HCEC 1CT (cell line): Measurements from ENCODE around the gene PDE11A.
A peak's percentile ranks its signal among the peaks of the same experiment; 100 is the strongest.

ENCODE experiments used
- DNase-seq: peaks from one replicate; pipeline ENCODE4 v3.0.0-alpha.2; 2017

The PDE11A gene

DNA sequence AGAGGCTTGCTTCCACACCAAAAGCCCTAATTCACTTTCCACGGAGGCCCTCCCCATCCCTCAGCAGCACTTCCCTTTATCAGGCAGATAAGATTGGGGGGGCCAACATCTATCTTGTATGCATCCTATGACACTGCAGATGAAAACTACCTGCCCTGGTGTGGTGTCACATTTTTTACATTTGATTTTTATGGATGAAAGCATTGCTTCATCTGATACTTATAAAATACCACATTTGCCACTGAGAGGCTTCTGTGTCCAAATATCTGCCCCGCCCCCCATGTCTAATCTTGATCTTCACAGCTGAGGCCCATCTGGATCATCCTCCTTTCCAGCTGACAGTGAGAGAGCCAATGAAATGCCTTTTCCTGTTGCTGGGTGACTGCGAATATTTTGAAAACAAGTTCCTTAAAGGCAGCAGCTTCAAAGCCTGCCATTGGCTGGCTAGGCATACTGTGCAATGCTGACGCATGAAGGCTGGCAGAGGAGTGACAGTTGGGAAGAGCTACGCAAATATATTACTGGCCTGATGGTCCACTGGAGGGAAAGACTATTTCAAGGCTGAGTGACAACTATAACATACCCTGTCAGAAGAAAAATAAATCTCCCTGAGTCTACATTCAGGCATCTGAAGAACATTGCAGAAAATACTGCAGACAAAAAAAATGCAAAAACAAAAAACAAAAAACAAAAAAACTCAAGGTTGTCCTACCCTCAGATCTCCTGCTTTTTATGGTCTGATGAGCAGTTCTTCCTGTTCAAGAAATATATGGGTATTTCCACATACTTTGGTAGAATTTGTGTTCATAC is 318.7 kb downstream of the PDE11A start:
- DNase-seq = peak; percentile 70

- DNase-seq = no peak
Observed at GRCh38 chr2:177748360-177748759, 324.2 kb downstream of the PDE11A start.

DNA sequence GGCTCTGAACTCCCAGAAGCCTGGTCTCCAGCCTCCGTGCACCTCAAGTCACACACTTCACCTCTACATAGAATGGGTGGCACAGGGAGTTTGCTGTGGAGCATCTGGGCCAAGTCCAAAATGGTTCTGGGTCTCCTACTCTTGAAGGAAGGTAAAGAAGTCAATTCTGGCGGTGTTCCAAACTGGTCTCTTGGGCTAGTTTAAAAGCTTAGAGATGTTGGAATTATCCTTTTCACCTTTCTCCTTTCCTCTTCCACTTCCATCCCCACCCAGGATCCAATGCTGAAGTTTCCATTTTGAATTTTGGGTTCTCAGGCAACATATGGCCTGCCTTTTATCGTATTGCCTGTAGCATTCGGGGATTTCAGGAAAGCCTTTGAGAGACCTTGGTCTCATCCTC is 325.2 kb downstream of the PDE11A start:
- DNase-seq = no peak

DNA sequence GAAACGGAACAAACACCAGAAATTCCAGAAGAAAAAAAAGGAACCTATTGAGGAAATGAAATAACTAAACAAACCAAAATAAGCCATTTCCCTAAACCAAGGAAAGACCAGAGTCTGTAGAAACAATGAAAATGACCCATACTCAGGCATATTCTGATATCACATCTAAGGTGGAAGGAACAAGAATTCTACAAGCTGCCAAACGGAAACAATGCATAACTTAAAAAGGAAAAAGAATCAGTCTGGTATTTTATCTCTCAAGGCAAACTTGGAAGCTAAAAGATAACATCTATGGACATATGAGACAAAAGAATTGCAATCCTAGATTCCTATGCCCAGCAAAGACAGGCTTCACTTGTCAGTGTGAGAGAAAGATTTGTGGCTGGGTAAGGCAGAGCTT is 326.2 kb downstream of the PDE11A start:
- DNase-seq = no peak

DNA sequence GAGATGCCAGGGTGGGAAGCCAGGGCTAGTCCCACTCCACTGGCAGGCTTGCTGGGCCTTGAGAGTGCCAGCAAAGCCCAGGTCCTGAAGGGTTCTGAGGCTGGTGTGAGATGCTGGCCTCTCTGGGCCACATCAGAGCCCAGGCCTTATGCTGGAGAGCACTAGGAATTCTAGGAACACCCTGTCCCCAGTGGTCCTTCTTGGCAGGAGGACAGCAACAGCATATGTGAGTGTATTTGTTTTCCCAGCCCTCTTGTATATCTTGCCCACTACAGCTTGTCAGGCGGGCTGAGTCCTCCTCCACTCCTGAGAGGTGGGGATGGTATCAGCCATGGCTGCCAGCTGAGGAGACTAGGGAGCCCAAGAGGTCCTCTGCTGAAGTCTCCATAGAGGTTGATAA is 327.0 kb downstream of the PDE11A start:
- no peak for DNase-seq

- DNase-seq = no peak
Observed at GRCh38 chr2:177742851-177743250, 329.7 kb downstream of the PDE11A start.

- DNase-seq = no peak
Observed at GRCh38 chr2:177741866-177742265, 330.7 kb downstream of the PDE11A start.

DNA sequence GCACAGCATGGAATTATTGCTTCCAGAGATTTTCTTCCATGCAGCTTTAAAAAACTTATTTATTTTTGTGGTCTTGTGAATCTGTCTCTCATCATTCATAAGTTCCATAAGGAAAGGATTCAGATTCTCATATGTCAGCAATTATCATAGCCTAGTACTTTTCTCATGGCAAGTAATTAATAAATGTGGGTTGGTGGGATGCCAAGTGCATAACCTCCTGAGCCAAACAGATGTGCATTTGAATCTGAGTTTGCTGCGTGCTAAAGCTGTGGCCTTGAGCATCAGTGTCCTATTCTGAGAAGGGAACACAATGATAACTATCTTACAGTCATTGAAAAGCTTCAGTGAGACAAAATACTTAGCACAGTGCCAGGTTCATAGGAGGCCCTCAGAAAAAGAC is 331.9 kb downstream of the PDE11A start:
- no peak for DNase-seq

- DNase-seq = no peak
Observed at GRCh38 chr2:177738461-177739235, 333.9 kb downstream of the PDE11A start.

GRCh38 chr2:177735318-177735803 is 337.2 kb downstream of the PDE11A start:
- no peak for DNase-seq

GRCh38 chr2:177733322-177733855 is 339.2 kb downstream of the PDE11A start:
- no peak for DNase-seq

- DNase-seq = no peak
Observed at GRCh38 chr2:177731384-177731783, 341.2 kb downstream of the PDE11A start.

DNA sequence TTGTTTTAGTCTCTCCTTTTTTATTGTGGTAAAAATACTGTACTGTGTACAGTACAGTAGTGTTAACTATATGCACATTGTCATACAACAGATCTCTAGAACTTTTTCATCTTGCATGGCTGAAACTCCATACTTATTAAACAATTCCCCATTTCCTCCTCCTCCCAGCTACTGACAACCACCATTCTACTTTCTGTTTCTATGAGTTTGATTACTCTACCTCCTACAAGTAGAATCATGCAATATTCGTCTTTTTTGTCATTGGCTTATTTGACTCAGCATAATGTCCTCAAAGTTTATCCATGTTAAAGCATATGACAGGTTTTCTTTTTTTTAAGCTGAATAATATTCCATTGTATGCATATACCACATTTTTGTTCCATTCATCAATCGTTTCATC is 341.8 kb downstream of the PDE11A start:
- no peak for DNase-seq

- no peak for DNase-seq
Observed at GRCh38 chr2:177730363-177730762, 342.2 kb downstream of the PDE11A start.

- no peak for DNase-seq
Observed at GRCh38 chr2:177728920-177729319, 343.7 kb downstream of the PDE11A start.

DNA sequence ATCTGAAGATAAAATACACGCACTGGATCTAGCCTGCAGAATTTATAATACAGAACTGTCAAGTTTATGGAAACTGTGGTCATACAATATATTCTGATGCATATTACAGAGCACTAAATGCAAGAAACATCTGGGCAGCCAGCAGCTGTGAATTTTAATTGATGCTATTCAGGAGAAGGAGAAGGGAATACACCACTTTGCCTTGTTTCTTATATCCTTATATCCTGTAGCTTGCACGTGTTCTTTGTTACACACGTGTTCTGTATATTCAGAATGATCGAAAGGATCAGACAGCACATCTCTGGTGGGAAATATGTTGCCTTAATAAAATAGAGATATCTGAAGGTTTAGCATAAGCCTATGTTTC is 344.2 kb downstream of the PDE11A start:
- no peak for DNase-seq

GRCh38 chr2:177727577-177728398 is 344.8 kb downstream of the PDE11A start:
- DNase-seq = no peak

GRCh38 chr2:177726931-177727348 is 345.6 kb downstream of the PDE11A start:
- DNase-seq = no peak

- DNase-seq = peak; percentile 23
Observed at GRCh38 chr2:177724398-177725287, 347.9 kb downstream of the PDE11A start.

DNA sequence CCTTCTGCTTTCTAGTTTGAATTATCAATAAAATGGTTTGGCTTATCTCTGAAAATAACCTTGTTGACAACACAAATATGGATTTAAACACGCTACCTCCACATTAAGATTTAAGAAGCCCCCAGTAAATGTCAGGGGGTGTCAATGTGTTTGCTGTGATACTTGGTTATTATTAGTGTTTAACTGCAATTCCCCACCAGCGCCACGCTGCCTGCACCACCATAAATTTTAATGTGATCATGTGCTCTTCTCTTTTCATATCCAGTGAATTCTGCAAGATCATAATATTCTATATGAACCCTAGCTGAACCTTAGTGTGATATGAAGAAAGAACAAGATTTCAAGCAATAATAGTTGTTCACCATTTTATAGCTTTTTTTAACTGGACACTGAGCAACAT is 349.3 kb downstream of the PDE11A start:
- no peak for DNase-seq

- DNase-seq = no peak
Observed at GRCh38 chr2:177721818-177722567, 350.6 kb downstream of the PDE11A start.
